AG04449 (cell line): ENCODE measurements around the gene KRT36.

Source experiments
- CTCF ChIA-PET: fragments of 350-600 bp; formaldehyde crosslinking; extraction: SDS; loops from one replicate; lab custom pipeline; 2021; ENCODE audit warnings: antibody characterized with exemption; lab: Yijun Ruan, JAX
- POLR2A ChIA-PET: fragments of 400-600, 350-600 bp; formaldehyde crosslinking; extraction: SDS; loops from one replicate; lab custom pipeline; 2020; ENCODE audit warnings: antibody characterized with exemption, inconsistent platforms; lab: Yijun Ruan, JAX
- DNase-seq: peaks from one replicate; pipeline ENCODE4 v3.0.0-alpha.2; 2010; ENCODE audit warnings: low read depth, low spot score
- H3K4me3 ChIP-seq: 2 replicates; pipeline ENCODE4 v1.5.1; 2011; ENCODE audit warnings: low read depth, mild to moderate bottlenecking, control low read depth, low read length
- TF ChIP-seq, protein P1 (sequence below): IDR thresholded peaks from one replicate; pipeline ENCODE4 v1.5.1; 2011; ENCODE audit warnings: mild to moderate bottlenecking, moderate library complexity, low read length, control low read depth, inconsistent platforms; ENCODE audit not compliant: insufficient read depth; ENCODE audit errors: missing control alignments

The KRT36 gene

DNA sequence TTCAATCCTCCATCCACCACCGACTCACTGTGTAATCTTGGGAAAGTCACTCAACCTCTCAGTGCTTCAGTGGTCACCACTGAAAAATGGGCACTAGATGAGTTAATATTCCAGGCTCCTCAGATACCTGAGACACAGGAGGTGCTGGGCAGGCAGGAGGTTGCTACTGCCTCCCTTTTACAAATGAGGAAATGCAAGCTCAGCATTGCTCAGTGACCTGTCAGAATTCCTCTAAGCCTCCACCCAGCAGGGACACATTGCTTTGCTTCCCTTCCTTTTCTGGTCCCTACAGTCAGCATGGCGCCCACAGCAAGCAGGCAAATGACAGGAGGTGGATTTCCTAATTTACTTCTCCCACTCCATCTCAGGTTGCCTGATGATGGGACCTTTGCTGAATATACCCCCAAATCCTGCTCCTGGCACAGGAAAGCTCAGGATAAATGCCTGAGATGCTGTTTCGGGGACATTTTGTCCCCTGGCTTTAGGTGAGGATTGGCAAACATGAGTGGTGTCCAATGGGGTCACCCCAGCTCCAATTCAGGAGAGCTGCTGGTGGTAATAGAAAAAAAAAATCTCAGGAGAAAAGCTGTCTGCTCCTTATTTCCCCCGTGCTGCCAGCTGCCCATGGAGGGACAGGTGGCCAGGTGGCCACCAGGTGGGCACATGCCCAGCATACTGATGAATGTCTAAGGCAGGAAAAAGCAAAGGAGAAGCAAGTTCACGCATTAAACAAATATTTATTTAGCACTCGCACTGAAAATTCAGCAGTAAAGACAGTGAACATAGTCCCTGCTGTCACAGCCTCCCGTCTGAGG is 20.7 kb upstream of the KRT36 start:
- no peak for DNase-seq
- POLR2A ChIA-PET, result interaction anchor here (0.6 kb wide), 1 partner anchor 451 kb away, joined by 4 read pairs; no protein-coding TSS in a partner anchor
- TF ChIP-seq, protein P1, sequence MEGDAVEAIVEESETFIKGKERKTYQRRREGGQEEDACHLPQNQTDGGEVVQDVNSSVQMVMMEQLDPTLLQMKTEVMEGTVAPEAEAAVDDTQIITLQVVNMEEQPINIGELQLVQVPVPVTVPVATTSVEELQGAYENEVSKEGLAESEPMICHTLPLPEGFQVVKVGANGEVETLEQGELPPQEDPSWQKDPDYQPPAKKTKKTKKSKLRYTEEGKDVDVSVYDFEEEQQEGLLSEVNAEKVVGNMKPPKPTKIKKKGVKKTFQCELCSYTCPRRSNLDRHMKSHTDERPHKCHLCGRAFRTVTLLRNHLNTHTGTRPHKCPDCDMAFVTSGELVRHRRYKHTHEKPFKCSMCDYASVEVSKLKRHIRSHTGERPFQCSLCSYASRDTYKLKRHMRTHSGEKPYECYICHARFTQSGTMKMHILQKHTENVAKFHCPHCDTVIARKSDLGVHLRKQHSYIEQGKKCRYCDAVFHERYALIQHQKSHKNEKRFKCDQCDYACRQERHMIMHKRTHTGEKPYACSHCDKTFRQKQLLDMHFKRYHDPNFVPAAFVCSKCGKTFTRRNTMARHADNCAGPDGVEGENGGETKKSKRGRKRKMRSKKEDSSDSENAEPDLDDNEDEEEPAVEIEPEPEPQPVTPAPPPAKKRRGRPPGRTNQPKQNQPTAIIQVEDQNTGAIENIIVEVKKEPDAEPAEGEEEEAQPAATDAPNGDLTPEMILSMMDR, result no peak
- H3K4me3 ChIP-seq, result no peak overlapping the region
- CTCF ChIA-PET, result interaction anchor here (1.0 to 2.4 kb wide), 3 partner anchors 8 to 138 kb away, joined by 3 to 11 read pairs (median 6); partner anchors contain the start of gene KRT15

DNA sequence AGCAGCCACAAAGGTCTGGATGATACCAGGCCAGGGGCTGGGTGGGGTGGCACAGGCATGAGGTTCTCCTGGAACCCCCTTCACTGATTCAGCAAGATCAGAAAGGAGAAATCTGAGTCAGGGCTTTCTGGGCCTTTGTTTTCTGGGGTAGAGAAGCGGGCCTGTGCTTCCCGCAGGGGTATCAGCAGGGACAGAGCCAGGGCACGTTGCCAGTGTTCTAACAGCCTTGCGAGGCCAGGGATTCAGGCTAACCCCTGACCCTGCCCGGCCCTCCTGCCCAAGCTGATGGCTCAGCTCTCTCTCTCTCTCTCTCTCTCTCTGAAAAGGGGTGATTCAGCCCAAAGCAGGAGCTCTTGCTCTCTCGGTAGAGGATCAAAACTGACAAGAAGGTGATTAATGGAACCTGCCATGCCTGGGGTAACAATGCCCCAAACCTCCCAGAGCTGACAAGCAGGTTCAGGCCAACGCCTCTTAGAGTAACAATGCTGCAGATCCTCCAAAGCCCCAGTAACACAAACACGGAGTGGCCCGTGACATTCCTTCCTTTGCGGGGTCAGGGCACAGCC is 17.7 kb upstream of the KRT36 start:
- ChIA-PET CTCF (interaction anchor here (0.7 to 2.3 kb wide), 9 partner anchors 11 to 651 kb away, joined by 3 to 8 read pairs (median 4); partner anchors contain the start of gene KRT15), POLR2A (no interaction called here)
- TF ChIP-seq, protein P1, result no peak
- no peak for DNase-seq
- H3K4me3 ChIP-seq, result no peak overlapping the region

DNA sequence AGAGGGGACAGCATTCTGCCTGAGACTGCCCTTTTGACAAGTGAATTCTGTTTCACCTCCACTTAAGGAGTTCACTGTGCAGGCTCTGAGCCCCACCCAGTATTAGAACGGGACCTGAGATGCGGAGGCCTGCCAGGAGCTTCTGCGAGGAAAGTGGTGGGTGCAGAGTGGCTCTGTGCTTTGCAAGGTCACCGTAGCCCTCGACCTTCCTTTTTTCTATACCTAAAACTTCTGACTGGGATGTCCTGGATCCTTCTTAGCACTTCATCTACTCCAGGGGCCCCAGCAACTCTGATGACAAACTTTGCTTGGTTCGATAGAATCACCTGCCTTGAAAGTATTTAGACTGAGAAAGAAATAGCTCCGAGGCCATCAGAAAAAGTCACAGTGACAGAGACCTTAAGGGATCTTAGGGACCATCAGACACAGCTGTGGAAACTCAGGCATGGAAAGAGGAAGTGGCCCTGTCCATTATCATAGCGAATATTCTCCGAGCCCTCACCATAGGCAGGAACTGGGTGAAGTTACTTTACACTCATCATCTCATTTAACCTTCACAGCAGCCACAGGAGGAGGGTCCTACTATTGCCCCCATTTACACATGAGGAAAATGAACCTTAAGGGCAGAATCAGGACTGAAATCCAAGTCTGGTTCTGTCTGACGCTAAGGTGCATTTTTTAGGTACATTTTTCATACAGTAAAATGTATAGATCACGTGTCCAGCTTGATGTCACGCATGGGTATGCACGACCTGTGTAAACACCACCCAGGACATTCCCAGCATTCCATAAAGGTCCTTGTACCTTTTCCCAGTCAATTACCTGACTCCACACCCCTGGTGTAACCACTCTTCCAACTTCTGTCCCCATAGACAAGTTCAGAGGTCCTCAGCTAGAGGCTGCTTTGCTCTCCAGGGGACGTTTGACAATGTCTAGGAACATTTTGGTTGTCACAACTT is 16.4 kb upstream of the KRT36 start:
- CTCF ChIA-PET, result interaction anchor here (0.7 to 1.8 kb wide), 8 partner anchors 10 to 649 kb away, joined by 3 to 15 read pairs (median 4); no protein-coding TSS in a partner anchor
- POLR2A ChIA-PET, result interaction anchor here (1.1 to 1.2 kb wide), 2 partner anchors 9 to 10 kb away, joined by 3 to 4 read pairs; no protein-coding TSS in a partner anchor
- DNase-seq, result no peak
- TF ChIP-seq, protein P1, result no peak
- no peak overlapping the region for H3K4me3 ChIP-seq

DNA sequence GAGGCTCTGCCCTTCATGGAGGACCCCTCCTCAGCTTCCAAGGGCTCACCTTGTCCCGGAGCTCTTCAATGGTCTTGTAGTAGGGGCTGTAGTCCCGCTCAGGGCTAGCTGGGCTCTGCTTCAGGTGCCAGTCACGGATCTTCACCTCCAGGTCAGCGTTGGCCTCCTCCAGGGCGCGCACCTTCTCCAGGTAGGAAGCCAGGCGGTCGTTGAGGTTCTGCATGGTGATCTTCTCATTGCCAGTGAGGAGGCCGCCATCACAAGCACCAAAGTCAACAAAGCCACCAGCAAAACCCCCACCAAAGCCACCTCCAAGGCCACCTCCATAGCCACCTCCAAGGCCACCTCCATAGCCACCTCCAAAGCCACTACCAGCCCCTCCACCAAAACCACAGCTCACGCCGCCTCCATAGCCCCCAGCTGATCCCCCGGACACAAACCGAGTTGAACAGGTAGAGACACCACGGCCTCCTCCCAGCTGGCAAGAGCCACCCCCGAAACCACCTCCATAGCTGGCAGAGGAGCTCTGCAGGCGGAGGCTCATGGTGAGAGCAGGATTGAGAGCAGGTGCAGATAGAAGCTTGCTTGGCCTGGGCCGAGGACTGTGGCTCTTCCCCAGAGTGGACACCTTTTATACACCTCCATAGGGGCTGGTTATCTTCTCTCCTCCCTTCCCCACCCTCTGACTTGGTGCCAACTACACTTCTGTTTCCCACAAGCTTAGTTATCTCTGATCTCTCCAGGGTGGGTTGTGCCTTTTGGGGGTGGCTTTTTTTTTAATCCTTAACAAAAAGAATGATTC is 15.5 kb upstream of the KRT36 start, which contains the start of gene KRT13:
TSS of gene KRT13 (minus strand) at position 606 of the 802 bp plus-strand sequence. CDS start at position 544, 62 bp downstream.
- H3K4me3 ChIP-seq, result no peak within 1 kb of the TSS
- DNase-seq, result no peak
- TF ChIP-seq, protein P1, result no peak
- ChIA-PET POLR2A (interaction anchor here (1.1 kb wide), 1 partner anchor 9 kb away, joined by 3 read pairs; no protein-coding TSS in a partner anchor), CTCF (interaction anchor here (1.2 to 1.7 kb wide), 4 partner anchors 9 to 158 kb away, joined by 3 to 15 read pairs (median 4); no protein-coding TSS in a partner anchor)

DNA sequence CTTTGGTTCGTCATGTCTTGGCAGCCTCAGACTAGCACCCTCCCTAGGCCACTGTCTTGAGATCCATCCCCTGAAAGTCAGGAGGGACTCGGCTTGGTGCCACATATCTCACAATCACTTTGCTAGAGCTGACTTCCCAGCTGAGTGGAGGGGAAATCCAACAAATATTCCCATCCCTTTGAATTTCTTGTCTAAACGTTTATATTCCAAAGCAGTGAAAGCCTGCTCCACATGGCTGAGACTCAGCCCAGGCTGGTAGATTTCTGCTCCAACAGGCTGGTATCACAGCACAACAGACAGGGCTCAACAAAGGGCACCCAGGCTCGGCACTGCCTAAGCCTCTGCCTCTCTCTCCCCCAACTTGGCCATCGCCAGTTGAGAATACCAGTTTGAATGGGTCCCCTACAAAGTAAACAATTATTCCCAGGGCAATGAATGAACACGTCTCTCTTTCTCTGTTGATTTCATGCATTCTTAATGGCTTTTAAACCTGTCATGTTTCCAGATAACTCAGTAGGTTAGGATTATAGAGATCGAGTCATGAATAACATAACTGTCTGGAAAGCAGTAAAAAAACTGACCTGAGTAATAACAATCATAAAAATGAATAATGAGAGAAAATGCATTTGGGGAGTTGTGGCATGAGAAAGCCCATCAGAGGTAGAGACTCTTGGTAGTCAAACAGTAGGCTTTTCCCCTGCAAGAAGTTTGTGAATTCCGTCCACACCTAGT is 14.7 kb upstream of the KRT36 start:
- ChIA-PET POLR2A (no interaction called here), CTCF (interaction anchor here (0.9 to 1.7 kb wide), 5 partner anchors 8 to 176 kb away, joined by 4 to 15 read pairs (median 5); no protein-coding TSS in a partner anchor)
- TF ChIP-seq, protein P1, result no peak
- DNase-seq, result no peak
- no peak overlapping the region for H3K4me3 ChIP-seq
